Measurements from ENCODE around the gene SLIT3.

- TF ChIP-seq CTCF (IDR thresholded peaks at IDR 0.05) (no peak), POLR2A (IDR thresholded peaks at IDR 0.05) (no peak), POLR2AphosphoS5 (IDR thresholded peaks at IDR 0.05) (no peak)
Measured at GRCh38 chr5:168750926-168751325, 550.0 kb downstream of the SLIT3 start.

All from breast epithelium (tissue), 3 donors.